K562 (cell line): Measurements from ENCODE around the gene ASPRV1. TPM values are rescaled to one million over a fixed set of nuclear protein-coding genes. Genes with fewer than 3 reads are reported as not detected.

Source experiments
- BRD9 ChIP-seq: fragments of 450-650 bp; IDR thresholded peaks from 2 replicates; pipeline ENCODE4 v1.6.1; 2018; ENCODE audit warnings: low read depth; ENCODE audit not compliant: partially characterized antibody
- FOXJ2 ChIP-seq: fragments of 200-800 bp; sonication (Bioruptor generic); IDR thresholded peaks from 2 replicates; pipeline ENCODE4 v1.6.1; 2016; ENCODE audit warnings: missing genetic modification characterization, missing compliant biosample characterization
- GATAD2A ChIP-seq: fragments of 450-650 bp; IDR thresholded peaks from 2 replicates; pipeline ENCODE4 v1.6.1; 2017
- SMARCE1 ChIP-seq: fragments of 450-650 bp; IDR thresholded peaks from 2 replicates; pipeline ENCODE4 v1.7.1; 2016; ENCODE audit warnings: mild to moderate bottlenecking
- TCFL5 ChIP-seq: fragments of 250-450 bp; sonication (Bioruptor Pico); conservative IDR thresholded peaks from 2 replicates; pipeline ENCODE4 v1.6.1; 2021; ENCODE audit warnings: mild to moderate bottlenecking, moderate library complexity, matching md5 sums
- ZNF561 ChIP-seq: fragments of 450-650 bp; formaldehyde crosslinking; conservative IDR thresholded peaks from 2 replicates; pipeline ENCODE4 v1.4.0; 2020; ENCODE audit warnings: mild to moderate bottlenecking, moderate library complexity
- ZNF583 ChIP-seq: fragments of 250-450 bp; sonication (Bioruptor Pico); IDR thresholded peaks from 2 replicates; pipeline ENCODE4 v1.4.0; 2020
- polyA plus RNA-seq, 8 experiments: library from polyadenylated mRNA; depleted of rRNA in 4 of 8; stranded (reverse) in 5 of 8; unstranded in 3 of 8; fragments of >200 nt; fragmentation: Nextera tagmentation in 2 of 8; fragmentation: Illumina TruSeq in 1 of 8; extraction: Ambion mirVana in 2 of 8; extraction: Trizol in 1 of 8; gene quantifications; 2 replicates each; pipeline versions ENCODE4 v1.2.1 to v1.2.3, GENCODE V29; 2011 to 2014; ENCODE audit warnings: inconsistent platforms in 1 of 8, missing spikeins in 1 of 8
- total RNA-seq, 7 experiments: library from RNA; depleted of rRNA in 6 of 7; stranded (reverse); fragments of >200 nt in 6 of 7; fragmentation: Illumina TruSeq in 2 of 7; extraction: Trizol in 2 of 7; gene quantifications; 2 replicates each; pipeline versions ENCODE4 v1.2.1 to v1.2.3, GENCODE V29; 2011 to 2021; ENCODE audit warnings: low replicate concordance in 1 of 7
- TF ChIP-seq, protein P1 (sequence below): fragments of 450-650 bp; IDR thresholded peaks from 2 replicates; pipeline ENCODE4 v1.6.1; 2018; ENCODE audit warnings: mild to moderate bottlenecking, low read depth; ENCODE audit not compliant: partially characterized antibody
- TF ChIP-seq, protein P2 (sequence below): fragments of 200-400 bp; formaldehyde crosslinking; IDR thresholded peaks from 2 replicates; pipeline ENCODE4 v1.6.1; 2017; ENCODE audit warnings: mild to moderate bottlenecking, low read depth, low read length, moderate library complexity
- TF ChIP-seq, protein P3 (sequence below): sonication (generic); formaldehyde crosslinking; IDR thresholded peaks from 2 replicates; pipeline ENCODE4 v1.8.1; 2023; ENCODE audit warnings: mild to moderate bottlenecking, missing genetic modification reagents
- TF ChIP-seq, protein P4 (sequence below): IDR thresholded peaks from 2 replicates; pipeline ENCODE4 v1.6.1; 2011; ENCODE audit warnings: borderline replicate concordance, low read depth, mild to moderate bottlenecking, moderate library complexity, low read length; ENCODE audit not compliant: insufficient read depth, poor library complexity, severe bottlenecking
- TF ChIP-seq, protein P5 (sequence below): sonication (generic); formaldehyde crosslinking; IDR thresholded peaks from 2 replicates; pipeline ENCODE4 v1.8.1; 2022; ENCODE audit warnings: missing genetic modification reagents
- TF ChIP-seq, protein P6 (sequence below): sonication (generic); formaldehyde crosslinking; IDR thresholded peaks from 2 replicates; pipeline ENCODE4 v1.8.0; 2022; ENCODE audit warnings: missing genetic modification reagents, mild to moderate bottlenecking, borderline replicate concordance

The ASPRV1 gene
- total and polyA plus RNA-seq, 9 of the 15 experiments (the other 6 are each of a cell fraction or from before 2014, with no cell fraction given): 0.17 to 0.72 (median 0.47) TPM; not detected in 1

DNA sequence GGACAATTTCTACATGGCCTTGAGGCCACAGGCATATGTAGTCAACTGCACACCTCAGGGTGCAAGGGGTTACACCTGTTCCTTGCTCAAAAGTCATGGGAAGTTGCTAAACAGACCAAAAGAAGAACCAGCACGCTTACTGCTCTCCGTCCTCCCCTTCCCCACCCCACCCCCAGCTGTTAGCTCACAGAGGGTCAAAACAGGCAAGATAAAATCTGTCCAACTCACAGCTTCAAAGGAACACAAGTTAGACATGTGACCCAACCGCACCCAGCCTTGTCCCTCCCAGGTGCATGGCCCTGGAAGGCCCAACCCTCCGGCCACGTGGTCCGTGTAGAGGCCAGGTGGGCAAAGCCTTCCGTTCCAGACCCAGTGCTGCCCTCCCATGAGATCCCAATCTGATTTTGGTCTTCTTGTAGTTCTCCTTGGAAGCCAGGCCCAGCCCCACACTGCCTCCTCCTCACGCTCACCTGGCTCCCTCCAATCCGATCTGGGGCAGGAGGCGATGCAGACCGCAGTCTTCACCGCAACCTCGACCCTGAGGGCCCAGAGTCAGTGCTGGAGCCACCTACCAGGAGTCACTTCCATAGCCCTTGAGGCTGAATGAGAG lies 14.5 kb upstream of the ASPRV1 start (continued):
- TF ChIP-seq, protein P1, sequence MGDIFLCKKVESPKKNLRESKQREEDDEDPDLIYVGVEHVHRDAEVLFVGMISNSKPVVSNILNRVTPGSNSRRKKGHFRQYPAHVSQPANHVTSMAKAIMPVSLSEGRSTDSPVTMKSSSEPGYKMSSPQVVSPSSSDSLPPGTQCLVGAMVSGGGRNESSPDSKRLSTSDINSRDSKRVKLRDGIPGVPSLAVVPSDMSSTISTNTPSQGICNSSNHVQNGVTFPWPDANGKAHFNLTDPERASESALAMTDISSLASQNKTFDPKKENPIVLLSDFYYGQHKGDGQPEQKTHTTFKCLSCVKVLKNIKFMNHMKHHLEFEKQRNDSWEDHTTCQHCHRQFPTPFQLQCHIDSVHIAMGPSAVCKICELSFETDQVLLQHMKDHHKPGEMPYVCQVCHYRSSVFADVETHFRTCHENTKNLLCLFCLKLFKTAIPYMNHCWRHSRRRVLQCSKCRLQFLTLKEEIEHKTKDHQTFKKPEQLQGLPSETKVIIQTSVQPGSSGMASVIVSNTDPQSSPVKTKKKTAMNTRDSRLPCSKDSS: no peak
- TF ChIP-seq BRD9 (peak; percentile 75), ZNF561 (no peak), TCFL5 (no peak), GATAD2A (0 out of 2 replicates have a peak, but pooled peaks have one; percentile 76), FOXJ2 (tag) (peak; percentile 68; the same call in 1 of the 2 replicates), ZNF583 (peak; percentile 96), SMARCE1 (peak; percentile 53; the same call in 1 of the 2 replicates)
- TF ChIP-seq, protein P2, sequence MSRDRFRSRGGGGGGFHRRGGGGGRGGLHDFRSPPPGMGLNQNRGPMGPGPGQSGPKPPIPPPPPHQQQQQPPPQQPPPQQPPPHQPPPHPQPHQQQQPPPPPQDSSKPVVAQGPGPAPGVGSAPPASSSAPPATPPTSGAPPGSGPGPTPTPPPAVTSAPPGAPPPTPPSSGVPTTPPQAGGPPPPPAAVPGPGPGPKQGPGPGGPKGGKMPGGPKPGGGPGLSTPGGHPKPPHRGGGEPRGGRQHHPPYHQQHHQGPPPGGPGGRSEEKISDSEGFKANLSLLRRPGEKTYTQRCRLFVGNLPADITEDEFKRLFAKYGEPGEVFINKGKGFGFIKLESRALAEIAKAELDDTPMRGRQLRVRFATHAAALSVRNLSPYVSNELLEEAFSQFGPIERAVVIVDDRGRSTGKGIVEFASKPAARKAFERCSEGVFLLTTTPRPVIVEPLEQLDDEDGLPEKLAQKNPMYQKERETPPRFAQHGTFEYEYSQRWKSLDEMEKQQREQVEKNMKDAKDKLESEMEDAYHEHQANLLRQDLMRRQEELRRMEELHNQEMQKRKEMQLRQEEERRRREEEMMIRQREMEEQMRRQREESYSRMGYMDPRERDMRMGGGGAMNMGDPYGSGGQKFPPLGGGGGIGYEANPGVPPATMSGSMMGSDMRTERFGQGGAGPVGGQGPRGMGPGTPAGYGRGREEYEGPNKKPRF: no peak
- TF ChIP-seq, protein P3, sequence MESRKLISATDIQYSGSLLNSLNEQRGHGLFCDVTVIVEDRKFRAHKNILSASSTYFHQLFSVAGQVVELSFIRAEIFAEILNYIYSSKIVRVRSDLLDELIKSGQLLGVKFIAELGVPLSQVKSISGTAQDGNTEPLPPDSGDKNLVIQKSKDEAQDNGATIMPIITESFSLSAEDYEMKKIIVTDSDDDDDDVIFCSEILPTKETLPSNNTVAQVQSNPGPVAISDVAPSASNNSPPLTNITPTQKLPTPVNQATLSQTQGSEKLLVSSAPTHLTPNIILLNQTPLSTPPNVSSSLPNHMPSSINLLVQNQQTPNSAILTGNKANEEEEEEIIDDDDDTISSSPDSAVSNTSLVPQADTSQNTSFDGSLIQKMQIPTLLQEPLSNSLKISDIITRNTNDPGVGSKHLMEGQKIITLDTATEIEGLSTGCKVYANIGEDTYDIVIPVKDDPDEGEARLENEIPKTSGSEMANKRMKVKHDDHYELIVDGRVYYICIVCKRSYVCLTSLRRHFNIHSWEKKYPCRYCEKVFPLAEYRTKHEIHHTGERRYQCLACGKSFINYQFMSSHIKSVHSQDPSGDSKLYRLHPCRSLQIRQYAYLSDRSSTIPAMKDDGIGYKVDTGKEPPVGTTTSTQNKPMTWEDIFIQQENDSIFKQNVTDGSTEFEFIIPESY (CRISPR knock-in tag): no peak
- TF ChIP-seq, protein P4, sequence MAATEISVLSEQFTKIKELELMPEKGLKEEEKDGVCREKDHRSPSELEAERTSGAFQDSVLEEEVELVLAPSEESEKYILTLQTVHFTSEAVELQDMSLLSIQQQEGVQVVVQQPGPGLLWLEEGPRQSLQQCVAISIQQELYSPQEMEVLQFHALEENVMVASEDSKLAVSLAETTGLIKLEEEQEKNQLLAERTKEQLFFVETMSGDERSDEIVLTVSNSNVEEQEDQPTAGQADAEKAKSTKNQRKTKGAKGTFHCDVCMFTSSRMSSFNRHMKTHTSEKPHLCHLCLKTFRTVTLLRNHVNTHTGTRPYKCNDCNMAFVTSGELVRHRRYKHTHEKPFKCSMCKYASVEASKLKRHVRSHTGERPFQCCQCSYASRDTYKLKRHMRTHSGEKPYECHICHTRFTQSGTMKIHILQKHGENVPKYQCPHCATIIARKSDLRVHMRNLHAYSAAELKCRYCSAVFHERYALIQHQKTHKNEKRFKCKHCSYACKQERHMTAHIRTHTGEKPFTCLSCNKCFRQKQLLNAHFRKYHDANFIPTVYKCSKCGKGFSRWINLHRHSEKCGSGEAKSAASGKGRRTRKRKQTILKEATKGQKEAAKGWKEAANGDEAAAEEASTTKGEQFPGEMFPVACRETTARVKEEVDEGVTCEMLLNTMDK: no peak
- TF ChIP-seq, protein P5, sequence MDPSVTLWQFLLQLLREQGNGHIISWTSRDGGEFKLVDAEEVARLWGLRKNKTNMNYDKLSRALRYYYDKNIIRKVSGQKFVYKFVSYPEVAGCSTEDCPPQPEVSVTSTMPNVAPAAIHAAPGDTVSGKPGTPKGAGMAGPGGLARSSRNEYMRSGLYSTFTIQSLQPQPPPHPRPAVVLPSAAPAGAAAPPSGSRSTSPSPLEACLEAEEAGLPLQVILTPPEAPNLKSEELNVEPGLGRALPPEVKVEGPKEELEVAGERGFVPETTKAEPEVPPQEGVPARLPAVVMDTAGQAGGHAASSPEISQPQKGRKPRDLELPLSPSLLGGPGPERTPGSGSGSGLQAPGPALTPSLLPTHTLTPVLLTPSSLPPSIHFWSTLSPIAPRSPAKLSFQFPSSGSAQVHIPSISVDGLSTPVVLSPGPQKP (CRISPR knock-in tag): no peak
- TF ChIP-seq, protein P6, sequence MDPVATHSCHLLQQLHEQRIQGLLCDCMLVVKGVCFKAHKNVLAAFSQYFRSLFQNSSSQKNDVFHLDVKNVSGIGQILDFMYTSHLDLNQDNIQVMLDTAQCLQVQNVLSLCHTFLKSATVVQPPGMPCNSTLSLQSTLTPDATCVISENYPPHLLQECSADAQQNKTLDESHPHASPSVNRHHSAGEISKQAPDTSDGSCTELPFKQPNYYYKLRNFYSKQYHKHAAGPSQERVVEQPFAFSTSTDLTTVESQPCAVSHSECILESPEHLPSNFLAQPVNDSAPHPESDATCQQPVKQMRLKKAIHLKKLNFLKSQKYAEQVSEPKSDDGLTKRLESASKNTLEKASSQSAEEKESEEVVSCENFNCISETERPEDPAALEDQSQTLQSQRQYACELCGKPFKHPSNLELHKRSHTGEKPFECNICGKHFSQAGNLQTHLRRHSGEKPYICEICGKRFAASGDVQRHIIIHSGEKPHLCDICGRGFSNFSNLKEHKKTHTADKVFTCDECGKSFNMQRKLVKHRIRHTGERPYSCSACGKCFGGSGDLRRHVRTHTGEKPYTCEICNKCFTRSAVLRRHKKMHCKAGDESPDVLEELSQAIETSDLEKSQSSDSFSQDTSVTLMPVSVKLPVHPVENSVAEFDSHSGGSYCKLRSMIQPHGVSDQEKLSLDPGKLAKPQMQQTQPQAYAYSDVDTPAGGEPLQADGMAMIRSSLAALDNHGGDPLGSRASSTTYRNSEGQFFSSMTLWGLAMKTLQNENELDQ: no peak
